IMR-90 (cell line): ENCODE data around the gene NUPR1. TPM values are rescaled to one million over a fixed set of nuclear protein-coding genes. Genes with fewer than 3 reads are reported as not detected.
A peak's percentile ranks its signal among the peaks of the same experiment; 100 is the strongest.

ENCODE experiments used
- ATAC-seq: fragments of 200-7000 bp; cut with Tn5 transposase; 2 replicates; pipeline ENCODE4 v1.9.1; 2020; ENCODE audit warnings: low read depth, mild to moderate bottlenecking, moderate library complexity
- BruUV-seq: library from RNA; stranded (reverse); fragments of 400-500 nt; replicated peaks from 2 replicates; lab custom pipeline; 2021; lab: Mats Ljungman, UMichigan
- CTCF ChIA-PET: fragments of 300-600 bp; formaldehyde crosslinking; extraction: SDS; loops from one replicate; lab custom pipeline; 2021; ENCODE audit warnings: antibody characterized with exemption; lab: Yijun Ruan, JAX
- POLR2A ChIA-PET: fragments of 300-600 bp; sonication (Branson Sonifier 250); formaldehyde crosslinking; loops from one replicate; lab custom pipeline; 2022; ENCODE audit warnings: antibody characterized with exemption; ENCODE audit not compliant: unreplicated experiment; lab: Charles Lee
- DNase-seq: peaks from one replicate; pipeline ENCODE4 v3.0.0; 2013
- H2AFZ ChIP-seq: replicated peaks from 2 replicates; pipeline ENCODE3; 2013; ENCODE audit warnings: low read length, mild to moderate bottlenecking; ENCODE audit not compliant: poor library complexity
- H2AK5ac ChIP-seq: 2 replicates; pipeline ENCODE4 v1.6.1; 2013; ENCODE audit warnings: low read depth, low read length, inconsistent platforms
- H2AK9ac ChIP-seq: replicated peaks from 2 replicates; pipeline ENCODE3; 2013; ENCODE audit warnings: mild to moderate bottlenecking, low read depth, low read length, moderate library complexity; ENCODE audit not compliant: poor library complexity
- H2BK120ac ChIP-seq: 2 replicates; pipeline ENCODE4 v1.6.1; 2013; ENCODE audit warnings: low read depth, low read length, inconsistent platforms
- H2BK15ac ChIP-seq: 3 replicates; pipeline ENCODE4 v1.6.1; 2013; ENCODE audit warnings: low read depth, low read length, inconsistent platforms
- H2BK20ac ChIP-seq: 2 replicates; pipeline ENCODE4 v1.6.1; 2013; ENCODE audit warnings: low read depth, mild to moderate bottlenecking, inconsistent platforms, low read length, moderate library complexity
- H2BK5ac ChIP-seq: 2 replicates; pipeline ENCODE4 v1.6.1; 2013; ENCODE audit warnings: mild to moderate bottlenecking, low read depth, low read length, inconsistent platforms; ENCODE audit not compliant: poor library complexity, severe bottlenecking
- H3K14ac ChIP-seq: replicated peaks from 2 replicates; pipeline ENCODE4 v1.6.1; 2013; ENCODE audit warnings: low read depth, low read length, inconsistent platforms
- H3K18ac ChIP-seq: 2 replicates; pipeline ENCODE4 v1.6.1; 2013; ENCODE audit warnings: low read depth, low read length, control low read depth
- H3K23ac ChIP-seq: 2 replicates; pipeline ENCODE4 v1.6.1; 2013; ENCODE audit warnings: low read depth, low read length, inconsistent platforms
- H3K27ac ChIP-seq: 2 replicates; pipeline ENCODE4 v1.5.1; 2013; ENCODE audit warnings: mild to moderate bottlenecking, control low read depth, low read length; ENCODE audit not compliant: insufficient read depth
- H3K27me3 ChIP-seq: 2 replicates; pipeline ENCODE4 v1.6.1; 2013; ENCODE audit warnings: low read length; ENCODE audit not compliant: control insufficient read depth, insufficient read depth
- H3K36me3 ChIP-seq: 2 replicates; pipeline ENCODE4 v1.6.1; 2013; ENCODE audit warnings: low read length, mixed read lengths; ENCODE audit not compliant: control insufficient read depth, insufficient read depth
- H3K4ac ChIP-seq: 2 replicates; pipeline ENCODE4 v1.6.1; 2013; ENCODE audit warnings: low read depth, low read length, inconsistent platforms
- H3K4me1 ChIP-seq: 2 replicates; pipeline ENCODE4 v1.6.1; 2013; ENCODE audit warnings: low read length, mixed read lengths; ENCODE audit not compliant: control insufficient read depth, insufficient read depth
- H3K4me2 ChIP-seq: 2 replicates; pipeline ENCODE4 v1.6.1; 2013; ENCODE audit warnings: low read depth, mild to moderate bottlenecking, control low read depth, low read length, moderate library complexity
- H3K4me3 ChIP-seq: 2 replicates; pipeline ENCODE4 v1.5.1; 2013; ENCODE audit warnings: low read depth, mild to moderate bottlenecking, control low read depth, low read length, moderate library complexity; ENCODE audit not compliant: insufficient read depth
- H3K56ac ChIP-seq: 2 replicates; pipeline ENCODE4 v1.6.1; 2013; ENCODE audit warnings: low read length, inconsistent platforms; ENCODE audit not compliant: insufficient read depth; ENCODE audit errors: extremely low read depth
- H3K79me1 ChIP-seq, 2 experiments: 2 replicates each; pipeline ENCODE4 v1.6.1; 2013; ENCODE audit warnings: low read length in 2 of 2, inconsistent platforms in 1 of 2, low read depth in 1 of 2
- H3K9ac ChIP-seq: 2 replicates; pipeline ENCODE4 v1.6.1; 2013; ENCODE audit warnings: low read depth, low read length, control low read depth
- H3K9me1 ChIP-seq: 2 replicates; pipeline ENCODE4 v1.6.1; 2013; ENCODE audit warnings: low read length, inconsistent platforms; ENCODE audit not compliant: insufficient read depth
- H3K9me3 ChIP-seq: 2 replicates; pipeline ENCODE4 v1.6.1; 2013; ENCODE audit warnings: low read length; ENCODE audit not compliant: control insufficient read depth, insufficient read depth
- H4K20me1 ChIP-seq: 2 replicates; pipeline ENCODE4 v1.6.1; 2013; ENCODE audit warnings: low read length, inconsistent platforms; ENCODE audit not compliant: insufficient read depth
- H4K5ac ChIP-seq: 2 replicates; pipeline ENCODE4 v1.6.1; 2013; ENCODE audit warnings: mild to moderate bottlenecking, low read depth, low read length, control low read depth
- H4K8ac ChIP-seq, 2 experiments: 2 replicates each; pipeline ENCODE4 v1.6.1; 2013; ENCODE audit warnings: low read depth in 2 of 2, low read length in 2 of 2, control low read depth in 1 of 2, inconsistent platforms in 1 of 2
- H4K91ac ChIP-seq: 2 replicates; pipeline ENCODE4 v1.6.1; 2013; ENCODE audit warnings: low read depth, low read length, inconsistent platforms; ENCODE audit not compliant: insufficient read depth
- CEBPB ChIP-seq: IDR thresholded peaks from 2 replicates; pipeline ENCODE4 v1.6.1; 2012; ENCODE audit warnings: low read depth, low read length, improper control_type of control experiment
- CTCF ChIP-seq: conservative IDR thresholded peaks from 2 replicates; pipeline ENCODE4 v1.5.1; 2012; ENCODE audit warnings: mild to moderate bottlenecking, low read depth, low read length, improper control_type of control experiment
- ELK1 ChIP-seq: fragments of 150-350 bp; IDR thresholded peaks from 2 replicates; pipeline ENCODE4 v1.6.1; 2016; ENCODE audit warnings: low read depth, mild to moderate bottlenecking, low read length, moderate library complexity, borderline replicate concordance
- FOS ChIP-seq: fragments of 150-350 bp; IDR thresholded peaks from 2 replicates; pipeline ENCODE4 v1.6.1; 2016; ENCODE audit warnings: low read depth, low read length
- MAFK ChIP-seq: IDR thresholded peaks from 2 replicates; pipeline ENCODE4 v1.6.1; 2012; ENCODE audit warnings: low read depth, low read length, improper control_type of control experiment
- MXI1 ChIP-seq: IDR thresholded peaks from 2 replicates; pipeline ENCODE4 v1.6.1; 2012; ENCODE audit warnings: low read depth, mild to moderate bottlenecking, low read length, moderate library complexity, borderline replicate concordance
- POLR2A ChIP-seq: IDR thresholded peaks from 2 replicates; pipeline ENCODE4 v1.6.1; 2012; ENCODE audit warnings: mild to moderate bottlenecking, low read depth, low read length
- RFX5 ChIP-seq: IDR thresholded peaks from 2 replicates; pipeline ENCODE4 v1.8.0; 2012; ENCODE audit warnings: low read depth, mild to moderate bottlenecking, low read length, moderate library complexity
- SMC3 ChIP-seq: fragments of 150-350 bp; IDR thresholded peaks from 2 replicates; pipeline ENCODE4 v1.6.1; 2016; ENCODE audit warnings: low read depth, mild to moderate bottlenecking, antibody characterized with exemption, low read length, moderate library complexity
- WGBS, 2 experiments: methylation state at CpG; one replicate each; pipeline versions ENCODE4 v1.1.5 to v1.1.7; 2013; ENCODE audit warnings: missing lambda C conversion rate in 2 of 2; ENCODE audit not compliant: insufficient read length in 1 of 2; ENCODE audit errors: extremely low coverage in 2 of 2; 5-methylcytosine and 5-hydroxymethylcytosine counted together
- dilution Hi-C: fragments of 300-500 bp; cut with HindIII; formaldehyde crosslinking; loops from one replicate; pipeline ENCODE4 v1.14.3; 2018; ENCODE audit warnings: low sequenced_read_pairs; ENCODE audit not compliant: unreplicated experiment
- in situ Hi-C: fragments of 300-500 bp; cut with MboI; formaldehyde crosslinking; loops from 3 replicates; pipeline ENCODE4 v1.14.3; 2019; ENCODE audit warnings: low sequenced_read_pairs, inconsistent platforms, mixed read lengths
- intact Hi-C: fragments of 100-400 bp; cut with micrococcal nuclease; formaldehyde crosslinking; loops from 2 replicates; pipeline ENCODE4 v1.10.0; 2022
- polyA plus RNA-seq, 3 experiments: library from polyadenylated mRNA; depleted of rRNA; stranded (reverse); fragments of >200 nt; gene quantifications; 2 replicates each; pipeline ENCODE4 v1.2.3, GENCODE V29; 2012; ENCODE audit warnings: low replicate concordance in 1 of 3
- total RNA-seq: library from RNA; depleted of rRNA; stranded (reverse); fragments of >200 nt; gene quantifications from 2 replicates; pipeline ENCODE4 v1.2.3, GENCODE V29; 2012

Gene NUPR1
- total and polyA plus RNA-seq, 2 of the 4 experiments (the other 2 are of a cell fraction) = 10.2 to 27.9 TPM

GRCh38 chr16:28587386-28587785 is 48.6 kb upstream of the NUPR1 start (continued):
- TF ChIP-seq ELK1 (no peak), SMC3 (no peak)

GRCh38 chr16:28586466-28586865 is 47.7 kb upstream of the NUPR1 start:
- DNase-seq (no peak), ATAC-seq (0 out of 2 replicates have a peak, but pooled peaks have one; percentile 40)
- Histone ChIP-seq H3K4me3 (no peak overlapping the region), H4K8ac (no peak overlapping the region), H3K27ac (no peak overlapping the region), H3K9me1 (peaks cover 2% of the 10 kb centered on the region; the same call in 1 of the 2 replicates), H2BK20ac (no peak overlapping the region), H2BK120ac (no peak overlapping the region), H3K18ac (no peak overlapping the region), H3K14ac (no peak overlapping the region), H2BK5ac (no peak overlapping the region), H3K4me1 (no peaks in the 10 kb centered on the region), H3K36me3 (peaks cover 25% of the 10 kb centered on the region), H2BK15ac (no peak overlapping the region), H4K20me1 (no peaks in the 10 kb centered on the region), H3K9ac (no peak overlapping the region), H3K4me2 (no peak overlapping the region), H3K9me3 (no peaks in the 10 kb centered on the region), H3K27me3 (no peaks in the 10 kb centered on the region), H4K5ac (no peak overlapping the region), H3K56ac (no peak overlapping the region), H2AFZ (no peak overlapping the region), H4K91ac (no peak overlapping the region), H2AK9ac (no peak overlapping the region), H3K23ac (no peak overlapping the region), H3K79me1 (no peaks in the 10 kb centered on the region), H3K4ac (no peak overlapping the region), H2AK5ac (no peak overlapping the region)
- dilution Hi-C loops = no loop called here
- in situ Hi-C loops = no loop called here
- intact Hi-C loops = no loop called here
- TF ChIP-seq FOS (no peak), POLR2A (no peak), RFX5 (no peak), SMC3 (no peak), MXI1 (no peak), CTCF (no peak), CEBPB (no peak), MAFK (no peak), ELK1 (no peak)
- BruUV-seq = no TSS peak
- WGBS, 2 experiments = no CpG with 5 or more reads among the region's 3 CpGs
- CTCF ChIA-PET = interaction anchor here (0.6 kb wide), 1 partner anchor 384 kb away, joined by 4 read pairs; no protein-coding TSS in a partner anchor
- POLR2A ChIA-PET = interaction anchor here (0.6 kb wide), 1 partner anchor 10 kb away, joined by 4 read pairs; the partner anchor contains the start of gene SULT1A2
